MM.1S (cell line): ENCODE results near the gene STAB1.

Experiments
- DNase-seq: peaks from one replicate; pipeline ENCODE4 v3.0.0-alpha.2; 2015
- H2AFZ ChIP-seq: fragments of 300-600 bp; sonication (generic); 2 replicates; pipeline ENCODE4 v1.6.0; 2016; ENCODE audit warnings: antibody characterized with exemption, low read length
- H3F3A ChIP-seq: fragments of 300-600 bp; sonication (generic); 2 replicates; pipeline ENCODE4 v1.6.1; 2016; ENCODE audit warnings: mild to moderate bottlenecking, antibody characterized with exemption, low read length, moderate library complexity, mixed read lengths; ENCODE audit not compliant: insufficient read depth
- H3K27ac ChIP-seq: fragments of 300-600 bp; sonication (generic); 2 replicates; pipeline ENCODE4 v1.5.1; 2016; ENCODE audit warnings: mild to moderate bottlenecking, low read length
- H3K27me3 ChIP-seq: fragments of 300-600 bp; sonication (generic); replicated peaks from 2 replicates; pipeline ENCODE4 v1.6.0; 2016; ENCODE audit warnings: low read length; ENCODE audit not compliant: insufficient read depth
- H3K36me3 ChIP-seq: fragments of 300-600 bp; sonication (generic); replicated peaks from 2 replicates; pipeline ENCODE4 v1.6.1; 2016; ENCODE audit warnings: mild to moderate bottlenecking, low read length, mixed read lengths; ENCODE audit not compliant: insufficient read depth
- H3K4me1 ChIP-seq: fragments of 300-600 bp; sonication (generic); 2 replicates; pipeline ENCODE4 v1.6.1; 2016; ENCODE audit warnings: low read length, mixed read lengths
- H3K4me2 ChIP-seq: fragments of 300-600 bp; sonication (generic); 2 replicates; pipeline ENCODE4 v1.6.0; 2016; ENCODE audit warnings: low read depth, low read length
- H3K4me3 ChIP-seq: fragments of 300-600 bp; sonication (generic); 2 replicates; pipeline ENCODE4 v1.5.1; 2016; ENCODE audit warnings: low read length, mixed read lengths
- H3K79me2 ChIP-seq: fragments of 300-600 bp; sonication (generic); 2 replicates; pipeline ENCODE4 v1.6.1; 2016; ENCODE audit warnings: mixed run types, low read length, mixed read lengths
- H3K9ac ChIP-seq: fragments of 300-600 bp; sonication (generic); 2 replicates; pipeline ENCODE4 v1.6.1; 2016; ENCODE audit warnings: low read length, mixed read lengths
- H3K9me2 ChIP-seq: fragments of 300-600 bp; sonication (generic); replicated peaks from 2 replicates; pipeline ENCODE4 v1.6.1; 2016; ENCODE audit warnings: mild to moderate bottlenecking, low read length, mixed read lengths; ENCODE audit not compliant: insufficient read depth
- H3K9me3 ChIP-seq: fragments of 300-600 bp; sonication (generic); replicated peaks from 2 replicates; pipeline ENCODE4 v1.6.1; 2016; ENCODE audit warnings: mild to moderate bottlenecking, low read length, mixed read lengths; ENCODE audit not compliant: insufficient read depth
- H4K20me1 ChIP-seq: fragments of 300-600 bp; sonication (generic); 2 replicates; pipeline ENCODE4 v1.6.1; 2016; ENCODE audit warnings: mild to moderate bottlenecking, low read length, moderate library complexity, mixed read lengths; ENCODE audit not compliant: insufficient read depth
- EZH2 ChIP-seq: fragments of 300-600 bp; sonication (generic); optimal IDR thresholded peaks from 2 replicates; pipeline ENCODE3; 2017; ENCODE audit warnings: low read depth, mild to moderate bottlenecking, antibody characterized with exemption, low read length, mixed read lengths
- EZH2phosphoT487 ChIP-seq: fragments of 300-600 bp; sonication (generic); IDR thresholded peaks from 2 replicates; pipeline ENCODE4 v1.6.1; 2018; ENCODE audit warnings: antibody characterized with exemption, low read length
- TF ChIP-seq, protein P1 (sequence below): fragments of 300-600 bp; sonication (generic); IDR thresholded peaks from 2 replicates; pipeline ENCODE4 v1.5.1; 2016; ENCODE audit warnings: antibody characterized with exemption, low read length, mixed read lengths

STAB1 gene

GRCh38 chr3:52456169-52456799 lies 38.9 kb upstream of the STAB1 start:
- DNase-seq, result no peak
- Histone ChIP-seq H3K4me1 (peaks cover 13% of the 10 kb centered on the region), H4K20me1 (no peaks in the 10 kb centered on the region), H3K9me3 (no peaks in the 10 kb centered on the region), H3K9me2 (no peaks in the 10 kb centered on the region), H3K79me2 (peaks cover 21% of the 10 kb centered on the region), H3K4me3 (peak overlapping the region; percentile 98), H3F3A (peaks cover 5% of the 10 kb centered on the region), H3K27me3 (no peaks in the 10 kb centered on the region), H3K27ac (no peak overlapping the region), H3K4me2 (peak overlapping the region; percentile 93), H3K9ac (peak overlapping the region; percentile 97), H3K36me3 (0 out of 2 replicates have a peak, but pooled peaks cover 3% of the 10 kb centered on the region), H2AFZ (peak overlapping the region; percentile 99; the same call in 1 of the 2 replicates)
- no peak for TF ChIP-seq EZH2

DNA sequence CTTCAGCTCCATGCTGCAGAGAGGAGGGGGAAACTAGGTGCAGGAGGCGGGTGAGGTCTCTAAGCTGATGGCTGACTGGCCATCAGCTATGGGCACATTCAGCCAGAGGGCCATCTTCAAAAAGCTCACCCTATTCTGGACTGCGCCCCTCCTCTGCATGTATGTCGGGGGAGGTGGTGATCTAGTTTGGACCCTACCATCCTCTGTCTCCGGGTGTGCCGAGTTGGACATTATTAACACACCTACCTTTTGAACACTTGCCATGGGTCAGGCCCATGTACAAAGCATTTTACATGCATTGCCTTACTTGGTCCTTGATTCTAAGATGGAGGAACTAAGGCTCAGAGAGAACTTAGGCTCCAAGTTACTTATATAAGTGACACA lies 38.3 kb upstream of the STAB1 start:
- no peaks in the 10 kb centered on the region for H3K9me3 ChIP-seq
- DNase-seq, result no peak
- no peaks in the 10 kb centered on the region for H3K9me2 ChIP-seq
- no peak for TF ChIP-seq EZH2
- no peak for TF ChIP-seq EZH2phosphoT487
- TF ChIP-seq, protein P1, sequence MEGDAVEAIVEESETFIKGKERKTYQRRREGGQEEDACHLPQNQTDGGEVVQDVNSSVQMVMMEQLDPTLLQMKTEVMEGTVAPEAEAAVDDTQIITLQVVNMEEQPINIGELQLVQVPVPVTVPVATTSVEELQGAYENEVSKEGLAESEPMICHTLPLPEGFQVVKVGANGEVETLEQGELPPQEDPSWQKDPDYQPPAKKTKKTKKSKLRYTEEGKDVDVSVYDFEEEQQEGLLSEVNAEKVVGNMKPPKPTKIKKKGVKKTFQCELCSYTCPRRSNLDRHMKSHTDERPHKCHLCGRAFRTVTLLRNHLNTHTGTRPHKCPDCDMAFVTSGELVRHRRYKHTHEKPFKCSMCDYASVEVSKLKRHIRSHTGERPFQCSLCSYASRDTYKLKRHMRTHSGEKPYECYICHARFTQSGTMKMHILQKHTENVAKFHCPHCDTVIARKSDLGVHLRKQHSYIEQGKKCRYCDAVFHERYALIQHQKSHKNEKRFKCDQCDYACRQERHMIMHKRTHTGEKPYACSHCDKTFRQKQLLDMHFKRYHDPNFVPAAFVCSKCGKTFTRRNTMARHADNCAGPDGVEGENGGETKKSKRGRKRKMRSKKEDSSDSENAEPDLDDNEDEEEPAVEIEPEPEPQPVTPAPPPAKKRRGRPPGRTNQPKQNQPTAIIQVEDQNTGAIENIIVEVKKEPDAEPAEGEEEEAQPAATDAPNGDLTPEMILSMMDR, result no peak
- no peaks in the 10 kb centered on the region for H4K20me1 ChIP-seq
- H3K9ac ChIP-seq, result no peak overlapping the region
- no peak overlapping the region for H2AFZ ChIP-seq
- peaks cover 21% of the 10 kb centered on the region for H3K79me2 ChIP-seq
- H3K4me1 ChIP-seq, result peaks cover 13% of the 10 kb centered on the region
- H3K4me2 ChIP-seq, result peak overlapping the region; percentile 93; the same call in 1 of the 2 replicates
- H3F3A ChIP-seq, result peaks cover 5% of the 10 kb centered on the region
- no peak overlapping the region for H3K4me3 ChIP-seq
- H3K27ac ChIP-seq, result no peak overlapping the region
- no peaks in the 10 kb centered on the region for H3K27me3 ChIP-seq
- H3K36me3 ChIP-seq, result 0 out of 2 replicates have a peak, but pooled peaks cover 3% of the 10 kb centered on the region

DNA sequence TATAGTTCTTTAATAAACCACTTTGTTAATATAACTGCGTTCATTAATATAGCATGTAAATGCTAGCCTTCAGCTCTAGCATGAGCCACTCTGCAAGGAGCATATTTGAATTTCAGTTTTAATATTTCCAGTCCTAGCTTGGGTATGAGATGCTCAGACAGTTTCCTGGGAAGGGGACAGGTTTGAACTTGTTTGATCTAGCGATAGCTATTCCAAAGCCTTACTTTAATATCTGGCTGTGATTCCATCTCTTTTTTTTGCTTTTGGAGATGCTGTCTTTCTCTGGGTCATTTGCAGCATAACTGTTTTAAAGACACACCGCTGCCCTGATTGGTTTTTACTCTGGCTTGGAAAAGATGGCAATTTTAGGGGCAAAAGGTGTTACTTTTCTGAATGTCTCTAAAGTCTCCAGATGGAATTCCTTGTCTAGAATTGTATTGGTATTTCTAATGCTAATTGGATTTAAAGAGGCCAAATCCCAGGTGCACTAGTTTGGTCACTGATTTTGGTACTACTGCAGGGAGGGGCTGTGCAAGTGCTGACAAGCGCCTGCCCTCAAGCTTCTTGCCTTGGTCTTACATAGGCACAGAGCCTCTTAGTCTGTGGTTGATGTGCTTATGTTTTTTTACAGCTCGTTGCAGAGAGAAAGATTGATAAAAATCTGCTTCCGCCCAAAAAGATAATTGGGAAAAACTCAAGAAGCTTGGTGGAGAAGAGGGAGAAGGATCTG lies 36.9 kb upstream of the STAB1 start:
- peaks cover 24% of the 10 kb centered on the region for H3K79me2 ChIP-seq
- H3F3A ChIP-seq, result peaks cover 5% of the 10 kb centered on the region
- H3K9me2 ChIP-seq, result no peaks in the 10 kb centered on the region
- H3K4me1 ChIP-seq, result peaks cover 13% of the 10 kb centered on the region
- no peak overlapping the region for H3K4me3 ChIP-seq
- H3K9ac ChIP-seq, result no peak overlapping the region
- no peak overlapping the region for H2AFZ ChIP-seq
- no peak overlapping the region for H3K4me2 ChIP-seq
- no peaks in the 10 kb centered on the region for H3K27me3 ChIP-seq
- no peak for TF ChIP-seq EZH2phosphoT487
- TF ChIP-seq, protein P1, result no peak
- no peak for TF ChIP-seq EZH2
- H4K20me1 ChIP-seq, result no peaks in the 10 kb centered on the region
- DNase-seq, result no peak
- H3K36me3 ChIP-seq, result 0 out of 2 replicates have a peak, but pooled peaks cover 3% of the 10 kb centered on the region
- no peaks in the 10 kb centered on the region for H3K9me3 ChIP-seq
- H3K27ac ChIP-seq, result no peak overlapping the region
